HG03060 (cell line): Measurements from ENCODE around the gene TMPRSS12.
"Not testable (repeated sequence)": the region's sequence is repeated elsewhere in the genome, so short reads cannot be mapped to it uniquely, and the experiment has no call there.

Experiments
- ATAC-seq: cut with Tn5 transposase; IDR thresholded peaks from one replicate; pipeline ENCODE4 v1.9.1; 2021; ENCODE audit warnings: low read depth, moderate number of reproducible peaks; ENCODE audit not compliant: unreplicated experiment

The TMPRSS12 gene

GRCh38 chr12:50855218-50855617 lies 12.5 kb downstream of the TMPRSS12 start:
- ATAC-seq, result not testable (repeated sequence)

- ATAC-seq, result not testable (repeated sequence)
These were observed 13.0 kb downstream of the TMPRSS12 start for GRCh38 chr12:50855679-50856078.

DNA sequence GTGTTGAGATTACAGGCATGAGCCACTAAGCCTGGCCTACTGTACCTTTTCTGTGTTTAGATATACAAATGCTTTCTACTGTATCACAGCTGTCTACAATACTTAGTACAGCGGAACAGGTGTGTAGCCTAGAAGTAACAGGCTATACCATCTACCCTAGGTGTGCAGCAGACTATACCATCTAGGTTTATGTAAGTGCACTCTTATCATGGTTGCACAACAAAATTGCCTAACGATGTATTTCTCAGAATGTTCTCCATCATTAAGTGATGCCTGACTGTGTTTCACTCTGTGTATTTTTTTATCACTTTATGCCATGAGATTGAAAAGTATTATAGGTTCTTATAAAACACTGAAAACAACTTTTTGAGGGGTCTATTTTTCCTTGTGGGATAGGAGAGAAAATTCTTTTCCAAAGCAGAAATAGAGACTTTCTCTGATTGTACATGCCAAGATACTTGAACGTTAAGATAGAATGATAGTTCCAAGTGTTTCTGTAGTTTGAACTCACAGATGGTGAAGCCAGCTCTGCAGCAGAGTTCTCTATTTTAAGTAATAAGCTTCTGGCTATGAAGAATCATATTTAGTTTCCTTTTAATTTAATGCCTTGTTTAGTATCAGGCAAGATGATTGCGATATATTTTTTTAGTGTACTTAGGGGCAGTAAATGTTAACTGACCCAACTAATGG lies 17.0 kb downstream of the TMPRSS12 start:
- no peak for ATAC-seq

DNA sequence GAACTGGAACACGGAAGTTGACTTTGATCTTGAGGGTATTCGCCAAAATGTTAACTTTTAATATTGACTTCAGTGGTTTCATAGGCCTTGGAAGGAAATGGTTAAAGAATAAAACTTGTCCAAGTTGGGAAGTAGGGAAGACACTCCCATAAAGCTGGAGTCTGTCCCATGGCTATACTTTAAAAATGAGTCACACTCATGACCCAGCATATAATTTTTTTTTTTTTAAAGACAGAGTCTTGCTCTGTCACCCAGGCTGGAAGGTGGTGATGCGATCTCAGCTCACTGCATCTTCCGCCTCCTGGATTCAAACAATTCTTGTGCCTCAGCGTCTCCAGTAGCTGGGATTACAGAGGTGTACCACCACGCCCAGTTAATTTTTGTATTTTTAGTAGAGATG lies 19.6 kb downstream of the TMPRSS12 start:
- ATAC-seq, result no peak

GRCh38 chr12:50865266-50865665 lies 22.5 kb downstream of the TMPRSS12 start:
- no peak for ATAC-seq

DNA sequence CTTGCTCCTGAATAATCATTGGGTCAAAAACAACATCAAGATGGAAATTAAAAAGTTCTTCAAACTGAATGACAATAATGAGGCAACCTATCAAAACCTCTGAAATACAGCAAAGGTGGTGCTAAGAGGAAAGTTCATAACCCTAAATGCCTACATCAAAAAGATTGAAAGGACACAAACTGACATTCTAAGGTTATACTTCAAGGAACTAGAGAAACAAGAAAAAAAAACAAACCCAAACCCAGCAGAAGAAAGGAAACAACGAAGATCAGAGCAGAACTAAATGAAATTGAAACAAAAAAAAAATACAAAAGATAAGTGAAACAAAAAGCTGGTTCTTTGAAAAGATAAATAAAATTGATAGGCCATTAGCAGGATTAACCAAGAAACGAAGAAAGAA lies 26.2 kb downstream of the TMPRSS12 start:
- ATAC-seq, result not testable (repeated sequence)

GRCh38 chr12:50882563-50882962 lies 39.8 kb downstream of the TMPRSS12 start:
- ATAC-seq, result no peak

- no peak for ATAC-seq
These were observed 44.5 kb downstream of the TMPRSS12 start for GRCh38 chr12:50887191-50887590.

DNA sequence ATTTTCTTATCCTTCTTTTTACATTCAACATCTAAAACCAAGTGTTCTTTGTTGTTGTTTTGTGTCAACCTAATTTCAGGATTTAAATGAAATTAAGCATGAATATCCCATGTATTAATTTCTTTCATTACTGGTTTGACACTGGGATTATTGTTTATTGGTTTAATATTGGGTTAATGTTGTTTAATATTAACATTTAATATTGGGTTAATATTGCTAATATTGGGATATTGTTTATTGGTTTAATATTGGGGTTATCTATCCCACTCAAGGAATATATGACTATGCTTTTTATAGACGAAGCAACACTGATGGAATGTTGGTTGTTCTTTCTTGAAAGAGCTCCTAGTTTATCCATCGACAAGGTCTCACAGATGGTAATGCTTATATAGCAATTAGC lies 45.9 kb downstream of the TMPRSS12 start:
- no peak for ATAC-seq

GRCh38 chr12:50894241-50894640 lies 51.5 kb downstream of the TMPRSS12 start:
- no peak for ATAC-seq

DNA sequence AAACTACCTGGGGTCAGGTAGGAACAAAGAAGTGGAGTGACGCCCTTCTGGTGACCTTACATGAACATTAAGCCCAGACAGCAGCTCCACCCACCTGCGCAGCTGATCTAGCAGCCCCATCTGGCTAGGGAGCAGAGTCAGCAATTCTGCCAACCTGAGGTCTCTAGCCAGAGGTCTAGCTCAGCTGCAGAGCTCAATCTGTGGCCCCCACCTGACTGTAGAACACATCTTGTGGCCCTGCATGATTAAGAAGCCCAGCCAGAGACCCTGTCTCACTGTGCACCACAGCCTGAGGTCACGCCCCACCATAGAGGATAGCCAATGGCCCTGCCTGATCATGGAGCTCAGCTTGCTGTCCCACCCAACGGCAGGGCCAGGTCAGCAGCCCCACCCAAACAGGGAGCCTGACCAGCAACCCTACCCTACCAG lies 59.0 kb downstream of the TMPRSS12 start:
- ATAC-seq, result no peak

DNA sequence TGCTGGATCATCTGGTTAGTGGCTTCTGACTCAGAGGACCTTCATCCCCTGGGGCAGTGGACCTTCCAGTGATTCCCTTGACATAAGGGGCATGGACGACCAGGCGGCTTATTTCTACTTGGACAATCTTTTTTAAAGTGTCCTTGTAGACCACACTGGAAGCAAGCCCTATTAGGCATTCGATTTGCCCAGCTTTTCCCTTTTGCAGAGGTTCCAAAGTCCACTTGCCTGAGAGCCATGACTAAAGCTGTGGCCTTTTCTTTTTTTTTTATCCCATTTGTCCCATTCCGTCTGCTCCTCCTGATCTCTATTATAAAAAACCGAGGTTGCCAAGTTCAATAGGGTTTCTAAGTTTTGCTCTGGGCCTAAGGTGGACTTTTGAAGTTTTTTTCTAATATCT lies 65.8 kb downstream of the TMPRSS12 start:
- ATAC-seq, result not testable (repeated sequence)

DNA sequence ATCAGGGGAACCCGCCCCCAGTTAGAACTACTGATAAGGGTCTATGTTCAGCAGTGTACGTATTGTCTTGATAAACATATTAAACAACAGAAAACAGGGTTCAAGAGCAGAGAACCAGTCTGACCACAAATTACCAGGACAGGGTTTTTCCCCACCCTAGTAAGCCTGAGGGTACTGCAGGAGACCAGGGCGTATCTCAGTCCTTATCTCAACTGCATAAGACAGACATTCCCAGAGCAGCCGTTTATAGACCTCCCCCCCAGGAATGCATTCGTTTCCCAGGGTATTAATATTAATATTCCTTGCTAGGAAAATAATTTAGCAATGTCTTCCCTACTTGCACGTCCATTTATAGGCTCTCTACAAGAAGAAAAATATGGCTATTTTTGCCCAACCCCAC lies 69.6 kb downstream of the TMPRSS12 start:
- not testable (repeated sequence) for ATAC-seq

DNA sequence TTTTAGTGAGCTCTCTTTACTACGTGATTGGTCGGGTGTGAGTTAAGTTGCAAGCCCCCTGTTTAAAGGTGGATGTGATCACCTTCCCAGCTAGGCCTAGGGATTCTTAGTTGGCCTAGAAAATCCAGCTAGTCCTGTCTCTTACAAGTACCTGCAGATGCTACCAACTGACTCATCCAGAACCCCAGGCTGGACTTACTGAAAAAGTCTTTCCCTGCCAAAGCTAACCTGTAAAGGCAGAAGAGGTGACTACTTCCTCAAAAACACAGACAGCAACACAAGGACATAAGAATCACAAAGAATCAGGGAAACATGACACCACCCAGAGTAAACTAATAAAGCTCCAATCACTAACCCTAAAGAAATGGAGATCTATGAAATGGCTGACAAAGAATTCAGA lies 70.5 kb downstream of the TMPRSS12 start:
- ATAC-seq, result no peak

- no peak for ATAC-seq
These were observed 72.3 kb downstream of the TMPRSS12 start for GRCh38 chr12:50914872-50915484.

DNA sequence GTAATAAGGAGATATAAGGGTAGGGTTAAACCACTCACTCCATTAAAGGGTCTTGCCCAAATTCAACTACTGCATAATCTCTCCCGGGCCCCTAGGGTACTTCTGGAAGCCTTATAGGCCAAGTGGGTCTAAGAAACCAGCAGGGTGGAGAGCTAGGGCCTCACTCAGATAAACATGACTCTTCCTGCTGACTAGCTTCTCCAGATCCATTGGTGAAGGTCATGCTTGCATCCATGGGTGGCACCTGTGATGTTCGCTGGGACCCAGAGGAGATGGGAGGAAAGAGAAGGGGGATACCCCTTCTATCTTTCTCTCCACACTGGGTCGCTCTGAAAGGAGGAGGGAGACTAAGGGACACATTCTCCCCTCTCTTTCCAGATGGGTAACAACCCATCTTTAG lies 73.6 kb downstream of the TMPRSS12 start:
- ATAC-seq, result no peak

DNA sequence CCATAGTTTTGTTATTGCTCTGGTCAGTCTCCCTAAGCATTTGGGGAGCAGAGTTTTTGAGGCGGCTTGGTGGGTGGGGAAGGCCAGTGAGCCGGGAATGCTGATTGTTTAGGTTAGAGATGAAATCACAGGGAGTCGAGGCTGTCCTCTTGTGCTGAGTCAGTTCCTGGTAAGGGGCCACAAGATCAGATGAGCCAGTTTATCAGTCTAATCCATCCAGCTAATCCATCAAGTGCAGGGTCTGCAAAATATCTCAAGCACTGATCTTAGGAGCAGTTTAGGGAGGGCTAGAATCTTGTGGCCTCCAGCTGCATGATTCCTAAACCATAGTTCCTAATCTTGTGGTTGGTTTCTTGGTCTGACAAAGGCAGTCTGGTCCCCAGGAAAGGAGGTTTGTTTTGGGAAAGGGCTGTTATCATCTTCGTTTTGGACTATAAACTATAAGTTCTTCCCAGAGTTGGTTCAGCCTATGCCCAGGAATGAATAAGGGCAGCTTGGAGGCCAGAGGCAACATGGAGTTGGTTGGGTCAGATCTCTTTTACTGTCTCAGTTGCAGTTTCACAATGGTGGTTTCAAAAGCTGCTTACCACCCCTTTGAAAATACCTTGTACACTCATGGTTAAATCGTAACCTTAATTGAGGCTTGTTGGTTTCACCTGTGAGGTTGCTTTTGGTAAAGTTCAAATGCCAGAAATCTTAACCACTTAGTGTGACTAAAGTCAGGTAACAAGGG lies 76.0 kb downstream of the TMPRSS12 start:
- ATAC-seq, result no peak

GRCh38 chr12:50922820-50923219 lies 80.1 kb downstream of the TMPRSS12 start:
- no peak for ATAC-seq

GRCh38 chr12:50923361-50924130 lies 80.8 kb downstream of the TMPRSS12 start:
- ATAC-seq, result no peak

- ATAC-seq, result no peak
These were observed 81.4 kb downstream of the TMPRSS12 start for GRCh38 chr12:50924131-50924438.
